ENCODE results near the gene TXNRD2.

The TXNRD2 gene

DNA sequence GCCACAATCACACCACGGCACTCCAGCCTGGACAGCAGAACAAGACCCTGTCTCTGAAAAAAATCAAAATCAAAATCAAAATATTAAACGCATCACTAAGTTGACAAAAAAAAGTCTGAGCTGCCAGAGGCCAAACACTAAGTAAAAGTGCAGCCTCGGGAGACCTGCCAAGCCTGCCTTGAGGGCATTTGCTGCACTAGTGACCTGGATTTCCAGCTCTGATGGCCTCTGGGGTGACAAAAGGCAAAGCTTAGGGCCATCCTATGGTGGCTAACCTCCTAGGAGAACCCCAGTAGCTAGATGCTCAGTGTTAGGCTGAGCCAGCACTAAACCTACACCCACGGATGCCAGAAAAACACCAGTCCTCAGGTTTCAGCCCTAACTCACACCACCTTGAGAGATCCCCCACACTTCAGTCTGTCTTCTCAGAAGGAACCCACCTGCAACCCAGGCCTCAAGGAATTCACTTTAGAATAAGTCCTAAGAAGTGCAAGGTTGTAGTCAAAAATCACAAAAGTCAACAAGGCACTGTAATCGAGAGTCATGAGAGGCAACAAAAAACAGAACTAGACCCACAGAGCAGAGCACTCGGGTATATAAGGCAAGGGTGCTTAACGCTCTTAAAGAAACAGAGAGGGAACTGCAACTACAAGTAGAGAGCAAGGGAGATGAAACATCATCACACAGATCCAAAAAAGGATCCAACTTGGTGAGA lies 115.6 kb downstream of the TXNRD2 start:
- DNase-seq (ENCODE audit: low read depth, low spot score) = no peak
